Endothelial cell of umbilical vein (primary cell): Measurements from ENCODE around the gene HIPK4. TPM values are rescaled to one million over a fixed set of nuclear protein-coding genes. Genes with fewer than 3 reads are reported as not detected.

ENCODE experiments used
- BruUV-seq: library from RNA; stranded (reverse); fragments of 400-500 nt; replicated peaks from 2 replicates; lab custom pipeline; 2021; lab: Mats Ljungman, UMichigan
- CTCF ChIA-PET: fragments of 300-600, 350-600 bp; sonication (Branson Sonifier 250); formaldehyde crosslinking; loops from one replicate; lab custom pipeline; 2021; ENCODE audit warnings: antibody characterized with exemption, inconsistent platforms; lab: Charles Lee
- POLR2A ChIA-PET: fragments of 300-600, 350-600 bp; sonication (Branson Sonifier 250); formaldehyde crosslinking; loops from one replicate; lab custom pipeline; 2021; ENCODE audit warnings: antibody characterized with exemption, inconsistent platforms; lab: Charles Lee
- DNase-seq: peaks from one replicate; pipeline ENCODE4 v3.0.0-alpha.2; 2011; ENCODE audit warnings: low read depth, low spot score
- FAIRE-seq: peaks from 2 replicates; lab custom pipeline; 2011; peaks lifted over from hg19 to GRCh38; lab: Jason Lieb, UNC
- H2AFZ ChIP-seq: 2 replicates; pipeline ENCODE4 v1.6.0; 2012; ENCODE audit warnings: low read depth, low read length, control low read depth, inconsistent platforms
- H3K27ac ChIP-seq: 2 replicates; pipeline ENCODE4 v1.5.1; 2011; ENCODE audit warnings: low read depth, mild to moderate bottlenecking, control low read depth, low read length, moderate library complexity; ENCODE audit not compliant: insufficient read depth
- H3K27me3 ChIP-seq, 2 experiments: 2 replicates each; pipeline versions ENCODE4 v1.6.0 to v1.6.1; 2011; ENCODE audit warnings: low read length in 2 of 2, mixed read lengths in 1 of 2; ENCODE audit not compliant: control insufficient read depth in 2 of 2, insufficient read depth in 2 of 2
- H3K36me3 ChIP-seq, 2 experiments: 2 replicates in 1 of 2; 3 replicates in 1 of 2; pipeline ENCODE4 v1.5.1; 2011; ENCODE audit warnings: low read length in 2 of 2, mild to moderate bottlenecking in 1 of 2, moderate library complexity in 1 of 2; ENCODE audit not compliant: control insufficient read depth in 2 of 2, insufficient read depth in 2 of 2; ENCODE audit errors: extremely low read depth in 1 of 2
- H3K4me1 ChIP-seq: 3 replicates; pipeline ENCODE4 v1.5.1; 2011; ENCODE audit warnings: mild to moderate bottlenecking, low read length; ENCODE audit not compliant: control insufficient read depth, insufficient read depth; ENCODE audit errors: extremely low read depth
- H3K4me2 ChIP-seq: 2 replicates; pipeline ENCODE4 v1.6.1; 2011; ENCODE audit warnings: low read length, control low read depth, mixed read lengths; ENCODE audit not compliant: insufficient read depth
- H3K4me3 ChIP-seq, 3 experiments: fragments of 200-600 bp in 1 of 3; sonication (generic), shearing (Covaris generic) in 1 of 3; replicated peaks in 1 of 3; 2 replicates each; pipeline ENCODE4 v1.5.1; 2011 to 2016; ENCODE audit warnings: control low read depth in 3 of 3, low read length in 3 of 3, mild to moderate bottlenecking in 2 of 3, inconsistent platforms in 1 of 3, low read depth in 1 of 3, moderate library complexity in 1 of 3; ENCODE audit not compliant: insufficient read depth in 1 of 3
- H3K79me2 ChIP-seq: 2 replicates; pipeline ENCODE4 v1.6.0; 2012; ENCODE audit warnings: low read length, inconsistent platforms; ENCODE audit not compliant: control insufficient read depth, insufficient read depth
- H3K9ac ChIP-seq: replicated peaks from 2 replicates; pipeline ENCODE3; 2011; ENCODE audit warnings: low read length, control low read depth; ENCODE audit not compliant: insufficient read depth; ENCODE audit errors: extremely low read depth
- H3K9me1 ChIP-seq: replicated peaks from 3 replicates; pipeline ENCODE4 v1.6.0; 2011; ENCODE audit warnings: mild to moderate bottlenecking, low read length; ENCODE audit not compliant: control insufficient read depth, insufficient read depth; ENCODE audit errors: extremely low read depth
- H3K9me3 ChIP-seq: replicated peaks from 2 replicates; pipeline ENCODE4 v1.5.1; 2012; ENCODE audit warnings: low read length, inconsistent platforms; ENCODE audit not compliant: control insufficient read depth, insufficient read depth
- H4K20me1 ChIP-seq: replicated peaks from 2 replicates; pipeline ENCODE3; 2011; ENCODE audit warnings: mild to moderate bottlenecking, low read length; ENCODE audit not compliant: control insufficient read depth, insufficient read depth; ENCODE audit errors: extremely low read depth
- CTCF ChIP-seq, 2 donors: IDR thresholded peaks; 1 replicate in 1 of 2; 2 replicates in 1 of 2; pipeline ENCODE4 v1.5.1; 2011; ENCODE audit warnings: low read length in 2 of 2, mild to moderate bottlenecking in 2 of 2, moderate library complexity in 2 of 2, control low read depth in 1 of 2, inconsistent platforms in 1 of 2, low read depth in 1 of 2; ENCODE audit not compliant: insufficient read depth in 1 of 2; ENCODE audit errors: extremely low read depth in 1 of 2
- EZH2 ChIP-seq: IDR thresholded peaks from 2 replicates; pipeline ENCODE4 v1.6.1; 2012; ENCODE audit warnings: borderline replicate concordance, low read depth, mild to moderate bottlenecking, moderate library complexity, low read length, inconsistent platforms; ENCODE audit not compliant: severe bottlenecking
- FOS ChIP-seq: IDR thresholded peaks from 2 replicates; pipeline ENCODE4 v1.6.1; 2011; ENCODE audit warnings: mild to moderate bottlenecking, low read length, moderate library complexity, borderline replicate concordance; ENCODE audit not compliant: insufficient read depth
- GATA2 ChIP-seq: IDR thresholded peaks from 2 replicates; pipeline ENCODE4 v1.7.0; 2011; ENCODE audit warnings: low read depth, mild to moderate bottlenecking, moderate library complexity, mixed read lengths, low read length; ENCODE audit not compliant: insufficient read length, insufficient read depth
- JUN ChIP-seq: IDR thresholded peaks from 2 replicates; pipeline ENCODE4 v1.6.1; 2011; ENCODE audit warnings: borderline replicate concordance, low read depth; ENCODE audit not compliant: insufficient read length, insufficient read depth
- MAX ChIP-seq: IDR thresholded peaks from 2 replicates; pipeline ENCODE4 v1.6.1; 2011; ENCODE audit not compliant: insufficient read depth, insufficient read length
- MYC ChIP-seq: IDR thresholded peaks from one replicate; pipeline ENCODE4 v1.6.1; 2011; ENCODE audit warnings: mild to moderate bottlenecking, low read depth, low read length
- POLR2A ChIP-seq: IDR thresholded peaks from 2 replicates; pipeline ENCODE4 v1.6.1; 2012; ENCODE audit warnings: low read depth, mild to moderate bottlenecking, control low read depth, low read length
- POLR2AphosphoS5 ChIP-seq: IDR thresholded peaks from 2 replicates; pipeline ENCODE4 v1.6.1; 2012; ENCODE audit warnings: low read depth, mild to moderate bottlenecking, control low read depth, low read length, moderate library complexity; ENCODE audit not compliant: insufficient read depth
- dilution Hi-C: fragments of 300-500 bp; cut with MboI; formaldehyde crosslinking; loops from one replicate; pipeline ENCODE4 v1.15.0; 2019; ENCODE audit warnings: low sequenced_read_pairs; ENCODE audit not compliant: extremely low pct_ligation_motif_present
- intact Hi-C: fragments of 100-400 bp; cut with micrococcal nuclease; formaldehyde crosslinking; loops from one replicate; pipeline ENCODE4 v1.10.0; 2022
- polyA plus RNA-seq, 4 experiments: library from polyadenylated mRNA; depleted of rRNA in 3 of 4; stranded (reverse) in 3 of 4; unstranded in 1 of 4; fragments of >200 nt; gene quantifications; 2 replicates each; pipeline versions ENCODE4 v1.2.1 to v1.2.3, GENCODE V29; 2011 to 2012; ENCODE audit warnings: missing spikeins in 1 of 4
- total RNA-seq: library from RNA; stranded (reverse); gene quantifications from 2 replicates; pipeline ENCODE4 v1.2.3, GENCODE V29; 2021

Gene HIPK4
- total and polyA plus RNA-seq, 2 donors (not counting 3 experiments of a cell fraction or from before 2014, with no cell fraction given): 0.12 TPM; not detected in 1

- H4K20me1 ChIP-seq: no peaks in the 10 kb centered on the region
- H2AFZ ChIP-seq: no peak overlapping the region
- H3K79me2 ChIP-seq: peaks cover 30% of the 10 kb centered on the region
- H3K27ac ChIP-seq: peak overlapping the region; percentile 95
- ChIA-PET POLR2A (interaction anchor here (1.3 kb wide), 2 partner anchors 8 to 18 kb away, joined by 4 read pairs; no protein-coding TSS in a partner anchor), CTCF (interaction anchor here (0.6 to 2.8 kb wide), 3 partner anchors 18 to 119 kb away, joined by 3 to 11 read pairs (median 4); no protein-coding TSS in a partner anchor)
- peaks cover 8 to 9% of the 10 kb centered on the region in 2 experiments for H3K36me3 ChIP-seq
- H3K4me2 ChIP-seq: peak overlapping the region; percentile 96
- H3K4me1 ChIP-seq: peaks cover 19% of the 10 kb centered on the region
- H3K9me3 ChIP-seq: no peaks in the 10 kb centered on the region
- peak; percentile 76 for FAIRE-seq
- no peaks in the 10 kb centered on the region for H3K9me1 ChIP-seq
- BruUV-seq: TSS peak; percentile 51
- H3K4me3 ChIP-seq: peak overlapping the region; percentile 80 to 95 (median 93)
- intact Hi-C loops: loop anchor here (1.0 to 5.0 kb wide), 4 partner anchors 8 to 593 kb away; partner anchors contain the start of genes C19orf47, DYRK1B and PLD3
- dilution Hi-C loops: no loop called here
- TF ChIP-seq POLR2A (peak; percentile 31), EZH2 (no peak), MYC (no peak)
- peak; percentile 32 for DNase-seq
- H3K9ac ChIP-seq: peak overlapping the region; percentile 93
- no peaks in the 10 kb centered on the region for H3K27me3 ChIP-seq
Observed at GRCh38 chr19:40424637-40425449, 34.9 kb upstream of the HIPK4 start.

GRCh38 chr19:40423938-40424337, 34.0 kb upstream of the HIPK4 start:
- FAIRE-seq (no peak), DNase-seq (no peak)
- peak overlapping the region; percentile 96 for H3K4me2 ChIP-seq
- H3K27me3 ChIP-seq: no peaks in the 10 kb centered on the region
- no peaks in the 10 kb centered on the region for H4K20me1 ChIP-seq
- CTCF ChIA-PET: interaction anchor here (1.9 kb wide), 1 partner anchor 40 kb away, joined by 6 read pairs; no protein-coding TSS in a partner anchor
- H3K9me1 ChIP-seq: no peaks in the 10 kb centered on the region
- no TSS peak for BruUV-seq
- intact Hi-C loops (loop anchor here (5.0 kb wide), 1 partner anchor 77 kb away; the partner anchor contains the start of genes C19orf47 and PLD3), dilution Hi-C loops (no loop called here)
- peak overlapping the region in 2 of 3 experiments; percentile 4 to 95 for H3K4me3 ChIP-seq
- peaks cover 30% of the 10 kb centered on the region for H3K79me2 ChIP-seq
- POLR2A ChIA-PET: interaction anchor here (1.3 kb wide), 1 partner anchor 19 kb away, joined by 4 read pairs; no protein-coding TSS in a partner anchor
- peaks cover 19% of the 10 kb centered on the region for H3K4me1 ChIP-seq
- H3K27ac ChIP-seq: no peak overlapping the region
- peaks cover 8 to 9% of the 10 kb centered on the region in 2 experiments for H3K36me3 ChIP-seq
- TF ChIP-seq JUN: no peak
- TF ChIP-seq FOS: no peak
- no peak for TF ChIP-seq MAX
- TF ChIP-seq MYC: no peak
- no peak for TF ChIP-seq GATA2
- no peak for TF ChIP-seq EZH2
- TF ChIP-seq POLR2AphosphoS5: no peak
- no peak for TF ChIP-seq POLR2A
- TF ChIP-seq CTCF (IDR thresholded peaks at IDR 0.05; ENCODE audit: extremely low read depth in 1 of 2, insufficient read depth in 1 of 2, low read depth in 1 of 2, low read length in 2 of 2): no peak
- H3K9ac ChIP-seq: no peak overlapping the region
- no peak overlapping the region for H2AFZ ChIP-seq
- no peaks in the 10 kb centered on the region for H3K9me3 ChIP-seq
